Right atrium auricular region (tissue), 2 donors: Measurements from ENCODE around the gene LSMEM2. TPM values are rescaled to one million over a fixed set of nuclear protein-coding genes. Genes with fewer than 3 reads are reported as not detected.

Source experiments
- DNase-seq: peaks from one replicate; pipeline ENCODE4 v3.0.0-alpha.2; 2019; ENCODE audit warnings: low spot score
- H3K27ac ChIP-seq, 2 donors: fragments of 200-600 bp; sonication (generic); 1 replicate in 1 of 2; 2 replicates in 1 of 2; pipeline ENCODE4 v1.5.1; 2016 to 2019
- H3K27me3 ChIP-seq, 2 donors: fragments of 200-600 bp; sonication (generic); one replicate each; pipeline versions ENCODE4 v1.5.1 to v1.6.0; 2017 to 2019
- H3K36me3 ChIP-seq: fragments of 200-600 bp; sonication (generic); one replicate; pipeline ENCODE4 v1.5.1; 2016
- H3K4me1 ChIP-seq, 2 donors: fragments of 200-600 bp; sonication (generic); one replicate each; pipeline versions ENCODE4 v1.5.1 to v1.6.0; 2017 to 2019
- H3K4me3 ChIP-seq, 2 donors: fragments of 200-600 bp; sonication (generic); 1 replicate in 1 of 2; 2 replicates in 1 of 2; pipeline ENCODE4 v1.5.1; 2017 to 2019; ENCODE audit warnings: mild to moderate bottlenecking in 1 of 2, moderate library complexity in 1 of 2
- H3K9me3 ChIP-seq, 2 donors: fragments of 200-600 bp; sonication (generic); one replicate each; pipeline ENCODE4 v1.5.1; 2019
- CTCF ChIP-seq, 2 donors: fragments of 200-600 bp; sonication (generic); IDR thresholded peaks; one replicate each; pipeline ENCODE4 v1.5.1; 2019; ENCODE audit warnings: antibody characterized with exemption in 2 of 2
- total RNA-seq, 2 donors: library from RNA; depleted of rRNA; stranded (reverse); fragments of >200 nt; gene quantifications; one replicate each; pipeline ENCODE4 v1.1.0, GENCODE V29; 2016

LSMEM2 gene
- total RNA-seq, 2 donors from 2014 or later, result 9.0 to 10.6 TPM

DNA sequence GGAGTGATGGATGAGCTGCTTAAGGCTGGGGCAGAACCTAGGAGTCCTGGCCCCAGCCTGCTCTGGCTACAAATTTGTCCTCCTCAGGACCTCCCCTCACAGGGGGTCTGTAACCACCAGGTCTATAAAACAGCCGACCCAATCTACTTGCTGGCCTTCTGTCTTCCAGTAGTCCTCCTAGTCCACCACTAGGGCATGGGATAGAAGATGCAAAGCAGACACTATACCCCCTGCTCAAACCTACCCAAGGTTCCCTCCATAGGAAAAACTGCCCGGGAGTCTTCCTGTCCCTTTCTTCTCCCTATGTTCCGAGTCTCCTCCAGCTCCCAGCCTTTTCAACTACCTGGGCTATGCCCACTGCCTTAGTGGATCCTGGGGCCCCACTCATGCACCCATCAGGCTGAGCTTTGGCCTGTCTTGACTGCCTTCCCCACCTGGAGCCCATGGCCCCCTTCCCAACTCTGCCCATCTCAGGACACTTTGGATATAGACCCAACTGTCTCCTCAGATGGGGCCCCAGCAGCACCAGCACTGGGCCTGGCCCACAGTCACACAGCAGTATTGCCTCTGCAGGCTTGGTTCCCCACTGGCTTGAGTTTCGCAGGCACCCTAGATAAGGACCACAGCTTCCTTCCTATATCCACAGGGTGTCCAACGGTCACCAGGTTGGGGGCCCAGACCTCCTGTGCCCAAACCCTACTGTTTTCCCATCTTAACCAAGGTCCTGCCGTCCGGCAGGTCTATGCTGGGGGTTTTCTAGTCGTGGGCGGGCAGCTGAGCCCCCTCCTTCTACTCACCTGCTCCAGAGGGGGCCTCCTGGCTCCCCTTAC is 19.2 kb downstream of the LSMEM2 start:
- Histone ChIP-seq H3K9me3 (no peaks in the 10 kb centered on the region), H3K36me3 (no peaks in the 10 kb centered on the region), H3K27ac (peak overlapping the region; percentile 86 to 89), H3K4me1 (peaks cover 0 to 46% of the 10 kb centered on the region in 2 donors), H3K27me3 (no peaks in the 10 kb centered on the region), H3K4me3 (peak overlapping the region; percentile 39 to 65)
- no peak for DNase-seq
- no peak for TF ChIP-seq CTCF (IDR thresholded peaks at IDR 0.05)

GRCh38 chr3:50298836-50299637 is 20.1 kb downstream of the LSMEM2 start, which contains the start of the genes HYAL3 and NAA80:
TSS of gene HYAL3 (minus strand) at chr3:50299405. CDS start at chr3:50295602, 3,803 bp downstream.
TSS of gene NAA80 (minus strand) at chr3:50299405. CDS start at chr3:50297463, 1,942 bp downstream.
- peaks cover 0 to 50% of the 10 kb centered on the region in 2 donors for H3K4me1 ChIP-seq
- TF ChIP-seq CTCF (IDR thresholded peaks at IDR 0.05), result peak in 1 of 2 donors; percentile 41
- peak within 1 kb of the TSS; percentile 39 to 65 for H3K4me3 ChIP-seq
- H3K36me3 ChIP-seq, result no peaks in the 10 kb centered on the region
- H3K27ac ChIP-seq, result peak within 1 kb of the TSS; percentile 89 to 90
- no peaks in the 10 kb centered on the region for H3K9me3 ChIP-seq
- H3K27me3 ChIP-seq, result no peaks in the 10 kb centered on the region
- DNase-seq, result peak; percentile 100

GRCh38 chr3:50299638-50299928 is 20.7 kb downstream of the LSMEM2 start:
- no peaks in the 10 kb centered on the region for H3K27me3 ChIP-seq
- H3K4me1 ChIP-seq, result peaks cover 0 to 50% of the 10 kb centered on the region in 2 donors
- no peak for TF ChIP-seq CTCF (IDR thresholded peaks at IDR 0.05)
- no peaks in the 10 kb centered on the region for H3K36me3 ChIP-seq
- H3K27ac ChIP-seq, result peak overlapping the region; percentile 89 to 90
- H3K4me3 ChIP-seq, result peak overlapping the region; percentile 35 to 65
- H3K9me3 ChIP-seq, result no peaks in the 10 kb centered on the region
- no peak for DNase-seq

GRCh38 chr3:50299929-50300680 is 21.2 kb downstream of the LSMEM2 start:
- H3K4me3 ChIP-seq, result peak overlapping the region; percentile 35 to 65
- H3K27me3 ChIP-seq, result no peaks in the 10 kb centered on the region
- H3K9me3 ChIP-seq, result no peaks in the 10 kb centered on the region
- H3K27ac ChIP-seq, result peak overlapping the region; percentile 89 to 90
- no peak for DNase-seq
- no peak for TF ChIP-seq CTCF (IDR thresholded peaks at IDR 0.05)
- H3K36me3 ChIP-seq, result no peaks in the 10 kb centered on the region
- peaks cover 0 to 50% of the 10 kb centered on the region in 2 donors for H3K4me1 ChIP-seq

GRCh38 chr3:50300681-50301254 is 21.9 kb downstream of the LSMEM2 start:
- Histone ChIP-seq H3K27me3 (no peaks in the 10 kb centered on the region), H3K4me3 (peak overlapping the region in 1 of 2 donors; percentile 65), H3K27ac (peak overlapping the region; percentile 89 to 90), H3K9me3 (no peaks in the 10 kb centered on the region), H3K36me3 (no peaks in the 10 kb centered on the region), H3K4me1 (peaks cover 0 to 50% of the 10 kb centered on the region in 2 donors)
- no peak for DNase-seq
- TF ChIP-seq CTCF (IDR thresholded peaks at IDR 0.05), result no peak
